Cardiac muscle cell (in vitro differentiated cells and primary cell): ENCODE data around the gene DGKB. TPM values are rescaled to one million over a fixed set of nuclear protein-coding genes. Genes with fewer than 3 reads are reported as not detected.

Experiments used
- DNase-seq, 2 donors: peaks; one replicate each; pipeline versions ENCODE4 v3.0.0 to v3.0.0-alpha.2; 2010 to 2017; ENCODE audit warnings: low read depth in 1 of 2, low spot score in 1 of 2
- H3K27ac ChIP-seq: fragments of 200-600 bp; sonication (generic); 2 replicates; pipeline ENCODE4 v1.5.1; 2016
- H3K27me3 ChIP-seq: fragments of 200-600 bp; sonication (generic); 2 replicates; pipeline ENCODE4 v1.6.0; 2016; ENCODE audit warnings: control low read depth
- H3K36me3 ChIP-seq: fragments of 200-600 bp; sonication (generic); 2 replicates; pipeline ENCODE4 v1.5.1; 2016; ENCODE audit warnings: control low read depth
- H3K4me1 ChIP-seq: fragments of 200-600 bp; sonication (generic); 2 replicates; pipeline ENCODE4 v1.8.1; 2017; ENCODE audit warnings: low read depth, mild to moderate bottlenecking, mixed run types
- H3K4me3 ChIP-seq: fragments of 200-600 bp; sonication (generic); 2 replicates; pipeline ENCODE4 v1.5.1; 2016; ENCODE audit warnings: mild to moderate bottlenecking
- H3K9me3 ChIP-seq: fragments of 200-600 bp; sonication (generic); 2 replicates; pipeline ENCODE4 v1.5.1; 2017; ENCODE audit warnings: low read depth, mild to moderate bottlenecking, control low read depth
- CTCF ChIP-seq: IDR thresholded peaks from 2 replicates; pipeline ENCODE4 v1.5.1; 2012; ENCODE audit warnings: low read depth, mild to moderate bottlenecking, low read length
- polyA plus RNA-seq: library from polyadenylated mRNA; unstranded; fragments of >200 nt; fragmentation: Nextera tagmentation; extraction: Ambion mirVana; gene quantifications from 2 replicates; pipeline ENCODE4 v1.2.1, GENCODE V29; 2016
- total RNA-seq: library from RNA; depleted of rRNA; stranded (reverse); fragments of >200 nt; gene quantifications from 2 replicates; pipeline ENCODE4 v1.2.3, GENCODE V29; 2016

The DGKB gene
- total and polyA plus RNA-seq, 2 experiments from 2014 or later = 0.07 to 0.86 TPM

GRCh38 chr7:14900051-14900450 is 2.5 kb downstream of the DGKB start:
- no peaks in the 10 kb centered on the region for H3K27me3 ChIP-seq
- H3K27ac ChIP-seq = no peak overlapping the region
- no peak overlapping the region for H3K4me3 ChIP-seq
- no peak for DNase-seq
- H3K9me3 ChIP-seq = no peaks in the 10 kb centered on the region
- no peaks in the 10 kb centered on the region for H3K4me1 ChIP-seq
- no peaks in the 10 kb centered on the region for H3K36me3 ChIP-seq
- TF ChIP-seq CTCF = no peak

- H3K36me3 ChIP-seq = no peaks in the 10 kb centered on the region
- no peak overlapping the region for H3K27ac ChIP-seq
- no peaks in the 10 kb centered on the region for H3K27me3 ChIP-seq
- no peaks in the 10 kb centered on the region for H3K4me1 ChIP-seq
- H3K9me3 ChIP-seq = no peaks in the 10 kb centered on the region
- no peak for TF ChIP-seq CTCF
- DNase-seq = peak in 1 of 2 donors; percentile 61
- no peak overlapping the region for H3K4me3 ChIP-seq
Observed at GRCh38 chr7:14899030-14899429, 3.5 kb downstream of the DGKB start.

GRCh38 chr7:14896461-14896860 is 6.1 kb downstream of the DGKB start:
- H3K9me3 ChIP-seq = no peaks in the 10 kb centered on the region
- no peaks in the 10 kb centered on the region for H3K36me3 ChIP-seq
- H3K4me1 ChIP-seq = no peaks in the 10 kb centered on the region
- no peak for DNase-seq
- no peak for TF ChIP-seq CTCF
- no peak overlapping the region for H3K27ac ChIP-seq
- no peaks in the 10 kb centered on the region for H3K27me3 ChIP-seq
- H3K4me3 ChIP-seq = no peak overlapping the region

- no peaks in the 10 kb centered on the region for H3K9me3 ChIP-seq
- H3K27me3 ChIP-seq = no peaks in the 10 kb centered on the region
- no peak for DNase-seq
- TF ChIP-seq CTCF = no peak
- no peaks in the 10 kb centered on the region for H3K4me1 ChIP-seq
- no peak overlapping the region for H3K4me3 ChIP-seq
- no peak overlapping the region for H3K27ac ChIP-seq
- no peaks in the 10 kb centered on the region for H3K36me3 ChIP-seq
Observed at GRCh38 chr7:14894826-14895225, 7.7 kb downstream of the DGKB start.

GRCh38 chr7:14892961-14893360 is 9.6 kb downstream of the DGKB start:
- no peaks in the 10 kb centered on the region for H3K9me3 ChIP-seq
- H3K27me3 ChIP-seq = no peaks in the 10 kb centered on the region
- no peak overlapping the region for H3K4me3 ChIP-seq
- no peak overlapping the region for H3K27ac ChIP-seq
- H3K4me1 ChIP-seq = no peaks in the 10 kb centered on the region
- DNase-seq = no peak
- no peak for TF ChIP-seq CTCF
- no peaks in the 10 kb centered on the region for H3K36me3 ChIP-seq

- H3K27me3 ChIP-seq = no peaks in the 10 kb centered on the region
- no peaks in the 10 kb centered on the region for H3K36me3 ChIP-seq
- DNase-seq = no peak
- H3K4me3 ChIP-seq = no peak overlapping the region
- H3K4me1 ChIP-seq = no peaks in the 10 kb centered on the region
- TF ChIP-seq CTCF = no peak
- H3K27ac ChIP-seq = no peak overlapping the region
- no peaks in the 10 kb centered on the region for H3K9me3 ChIP-seq
Observed at GRCh38 chr7:14891289-14891688, 11.3 kb downstream of the DGKB start.
